ENCODE measurements around the gene ACTL7B. TPM values are rescaled to one million over a fixed set of nuclear protein-coding genes. Genes with fewer than 3 reads are reported as not detected.

ACTL7B gene
- polyA plus RNA-seq, 1 of the 3 experiments (the other 2 are of a cell fraction), result 0.07 TPM

- no peaks in the 10 kb centered on the region for H3F3A ChIP-seq (replicated peaks; ENCODE audit: insufficient read depth)
- H3K79me2 ChIP-seq (ENCODE audit: insufficient read depth), result no peaks in the 10 kb centered on the region
- H2AFZ ChIP-seq (ENCODE audit: low read depth), result no peak overlapping the region
- no peaks in the 10 kb centered on the region for H3K4me1 ChIP-seq (ENCODE audit: control insufficient read depth in 1 of 2, insufficient read depth in 2 of 2, low read depth in 1 of 2, low read length in 1 of 2)
- DNase-seq, result no peak
- 20% methylated on average over 1 of the region's 1 CpG for WGBS (ENCODE audit: low lambda C conversion rate)
- H4K20me1 ChIP-seq (ENCODE audit: insufficient read depth), result no peaks in the 10 kb centered on the region
- no peak overlapping the region for H3K4me3 ChIP-seq (ENCODE audit: low read depth in 2 of 2, low read length in 1 of 2)
- ChIA-PET POLR2A (no interaction called here), CTCF (interaction anchor here (0.7 to 1.1 kb wide), 2 partner anchors 29 to 1406 kb away, joined by 3 read pairs; no protein-coding TSS in a partner anchor)
- no peaks in the 10 kb centered on the region for H3K9me2 ChIP-seq
- H3K27me3 ChIP-seq (ENCODE audit: insufficient read depth), result no peaks in the 10 kb centered on the region; the same call in 1 of the 2 replicates
- no peak overlapping the region for H3K27ac ChIP-seq (ENCODE audit: low read depth in 2 of 2, low read length in 1 of 2)
- no peak overlapping the region for H3K9ac ChIP-seq
- TF ChIP-seq EP300 (IDR thresholded peaks at IDR 0.05; ENCODE audit: borderline replicate concordance in 1 of 2, low read depth in 1 of 2, low read length in 1 of 2) (no peak), TEAD4 (IDR thresholded peaks at IDR 0.05; ENCODE audit: borderline replicate concordance, insufficient read depth) (no peak), SIN3A (IDR thresholded peaks at IDR 0.05; ENCODE audit: borderline replicate concordance, low read depth, low read length) (no peak), USF1 (IDR thresholded peaks at IDR 0.05; ENCODE audit: borderline replicate concordance, low read depth) (no peak), TCF12 (IDR thresholded peaks at IDR 0.05) (no peak), RFX5 (IDR thresholded peaks at IDR 0.05; ENCODE audit: low read length) (no peak), ELF1 (IDR thresholded peaks at IDR 0.05) (no peak)
- TF ChIP-seq, protein P1, sequence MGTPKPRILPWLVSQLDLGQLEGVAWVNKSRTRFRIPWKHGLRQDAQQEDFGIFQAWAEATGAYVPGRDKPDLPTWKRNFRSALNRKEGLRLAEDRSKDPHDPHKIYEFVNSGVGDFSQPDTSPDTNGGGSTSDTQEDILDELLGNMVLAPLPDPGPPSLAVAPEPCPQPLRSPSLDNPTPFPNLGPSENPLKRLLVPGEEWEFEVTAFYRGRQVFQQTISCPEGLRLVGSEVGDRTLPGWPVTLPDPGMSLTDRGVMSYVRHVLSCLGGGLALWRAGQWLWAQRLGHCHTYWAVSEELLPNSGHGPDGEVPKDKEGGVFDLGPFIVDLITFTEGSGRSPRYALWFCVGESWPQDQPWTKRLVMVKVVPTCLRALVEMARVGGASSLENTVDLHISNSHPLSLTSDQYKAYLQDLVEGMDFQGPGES (IDR thresholded peaks at IDR 0.05; ENCODE audit: low read depth, low read length), result no peak
- TF ChIP-seq, protein P2, sequence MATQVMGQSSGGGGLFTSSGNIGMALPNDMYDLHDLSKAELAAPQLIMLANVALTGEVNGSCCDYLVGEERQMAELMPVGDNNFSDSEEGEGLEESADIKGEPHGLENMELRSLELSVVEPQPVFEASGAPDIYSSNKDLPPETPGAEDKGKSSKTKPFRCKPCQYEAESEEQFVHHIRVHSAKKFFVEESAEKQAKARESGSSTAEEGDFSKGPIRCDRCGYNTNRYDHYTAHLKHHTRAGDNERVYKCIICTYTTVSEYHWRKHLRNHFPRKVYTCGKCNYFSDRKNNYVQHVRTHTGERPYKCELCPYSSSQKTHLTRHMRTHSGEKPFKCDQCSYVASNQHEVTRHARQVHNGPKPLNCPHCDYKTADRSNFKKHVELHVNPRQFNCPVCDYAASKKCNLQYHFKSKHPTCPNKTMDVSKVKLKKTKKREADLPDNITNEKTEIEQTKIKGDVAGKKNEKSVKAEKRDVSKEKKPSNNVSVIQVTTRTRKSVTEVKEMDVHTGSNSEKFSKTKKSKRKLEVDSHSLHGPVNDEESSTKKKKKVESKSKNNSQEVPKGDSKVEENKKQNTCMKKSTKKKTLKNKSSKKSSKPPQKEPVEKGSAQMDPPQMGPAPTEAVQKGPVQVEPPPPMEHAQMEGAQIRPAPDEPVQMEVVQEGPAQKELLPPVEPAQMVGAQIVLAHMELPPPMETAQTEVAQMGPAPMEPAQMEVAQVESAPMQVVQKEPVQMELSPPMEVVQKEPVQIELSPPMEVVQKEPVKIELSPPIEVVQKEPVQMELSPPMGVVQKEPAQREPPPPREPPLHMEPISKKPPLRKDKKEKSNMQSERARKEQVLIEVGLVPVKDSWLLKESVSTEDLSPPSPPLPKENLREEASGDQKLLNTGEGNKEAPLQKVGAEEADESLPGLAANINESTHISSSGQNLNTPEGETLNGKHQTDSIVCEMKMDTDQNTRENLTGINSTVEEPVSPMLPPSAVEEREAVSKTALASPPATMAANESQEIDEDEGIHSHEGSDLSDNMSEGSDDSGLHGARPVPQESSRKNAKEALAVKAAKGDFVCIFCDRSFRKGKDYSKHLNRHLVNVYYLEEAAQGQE (IDR thresholded peaks at IDR 0.05; ENCODE audit: low read depth, low read length), result no peak
- no peaks in the 10 kb centered on the region for H3K9me3 ChIP-seq
- H3K36me3 ChIP-seq (replicated peaks in 1 of 2; ENCODE audit: control insufficient read depth in 1 of 2, insufficient read depth in 2 of 2, low read length in 1 of 2), result no peaks in the 10 kb centered on the region
- H3K4me2 ChIP-seq, result no peak overlapping the region
These were observed 24.1 kb downstream of the ACTL7B start for GRCh38 chr9:108831496-108832178.

GRCh38 chr9:108830272-108830671 lies 25.5 kb downstream of the ACTL7B start:
- Histone ChIP-seq H3F3A (replicated peaks; ENCODE audit: insufficient read depth) (no peaks in the 10 kb centered on the region), H3K27me3 (ENCODE audit: insufficient read depth) (no peaks in the 10 kb centered on the region; the same call in 1 of the 2 replicates), H3K79me2 (ENCODE audit: insufficient read depth) (no peaks in the 10 kb centered on the region), H3K36me3 (replicated peaks in 1 of 2; ENCODE audit: control insufficient read depth in 1 of 2, insufficient read depth in 2 of 2, low read length in 1 of 2) (no peaks in the 10 kb centered on the region), H3K4me2 (no peak overlapping the region; the same call in 1 of the 2 replicates), H3K4me1 (ENCODE audit: control insufficient read depth in 1 of 2, insufficient read depth in 2 of 2, low read depth in 1 of 2, low read length in 1 of 2) (no peaks in the 10 kb centered on the region), H3K27ac (ENCODE audit: low read depth in 2 of 2, low read length in 1 of 2) (no peak overlapping the region), H3K9me2 (no peaks in the 10 kb centered on the region), H3K9me3 (no peaks in the 10 kb centered on the region), H2AFZ (ENCODE audit: low read depth) (no peak overlapping the region), H3K4me3 (ENCODE audit: low read depth in 2 of 2, low read length in 1 of 2) (no peak overlapping the region), H4K20me1 (ENCODE audit: insufficient read depth) (no peaks in the 10 kb centered on the region), H3K9ac (no peak overlapping the region)
- no peak for DNase-seq
- POLR2A ChIA-PET, result no interaction called here
- CTCF ChIA-PET, result no interaction called here
- WGBS (ENCODE audit: low lambda C conversion rate), result 21% methylated on average over 2 of the region's 2 CpGs
- no peak for TF ChIP-seq USF2 (IDR thresholded peaks at IDR 0.05; ENCODE audit: borderline replicate concordance, low read depth, low read length)
- no peak for TF ChIP-seq FOSL2 (IDR thresholded peaks at IDR 0.05; ENCODE audit: borderline replicate concordance, low read depth)
- no peak for TF ChIP-seq GATA2 (CRISPR knock-in tag; IDR thresholded peaks at IDR 0.05)
- TF ChIP-seq ELF1 (IDR thresholded peaks at IDR 0.05), result no peak
- TF ChIP-seq, protein P1 (IDR thresholded peaks at IDR 0.05; ENCODE audit: low read depth, low read length), result no peak
- no peak for TF ChIP-seq SIN3A (IDR thresholded peaks at IDR 0.05; ENCODE audit: borderline replicate concordance, low read depth, low read length)
- TF ChIP-seq RXRA (IDR thresholded peaks at IDR 0.05; ENCODE audit: borderline replicate concordance, low read depth), result no peak
- no peak for TF ChIP-seq JUND (IDR thresholded peaks at IDR 0.05)
- TF ChIP-seq CHD2 (IDR thresholded peaks at IDR 0.05; ENCODE audit: low read length, partially characterized antibody), result no peak
- no peak for TF ChIP-seq RFX5 (IDR thresholded peaks at IDR 0.05; ENCODE audit: low read length)
- no peak for TF ChIP-seq GABPA (IDR thresholded peaks at IDR 0.05; ENCODE audit: low read depth)
- TF ChIP-seq MXI1 (IDR thresholded peaks at IDR 0.05; ENCODE audit: low read depth, low read length), result no peak
- no peak for TF ChIP-seq YY1 (IDR thresholded peaks at IDR 0.05; ENCODE audit: low read depth)
- TF ChIP-seq TCF12 (IDR thresholded peaks at IDR 0.05), result no peak
- TF ChIP-seq NRF1 (IDR thresholded peaks at IDR 0.05; ENCODE audit: low read depth, low read length), result no peak
